ENCODE data around the gene KRTAP5-4.

KRTAP5-4 gene

DNA sequence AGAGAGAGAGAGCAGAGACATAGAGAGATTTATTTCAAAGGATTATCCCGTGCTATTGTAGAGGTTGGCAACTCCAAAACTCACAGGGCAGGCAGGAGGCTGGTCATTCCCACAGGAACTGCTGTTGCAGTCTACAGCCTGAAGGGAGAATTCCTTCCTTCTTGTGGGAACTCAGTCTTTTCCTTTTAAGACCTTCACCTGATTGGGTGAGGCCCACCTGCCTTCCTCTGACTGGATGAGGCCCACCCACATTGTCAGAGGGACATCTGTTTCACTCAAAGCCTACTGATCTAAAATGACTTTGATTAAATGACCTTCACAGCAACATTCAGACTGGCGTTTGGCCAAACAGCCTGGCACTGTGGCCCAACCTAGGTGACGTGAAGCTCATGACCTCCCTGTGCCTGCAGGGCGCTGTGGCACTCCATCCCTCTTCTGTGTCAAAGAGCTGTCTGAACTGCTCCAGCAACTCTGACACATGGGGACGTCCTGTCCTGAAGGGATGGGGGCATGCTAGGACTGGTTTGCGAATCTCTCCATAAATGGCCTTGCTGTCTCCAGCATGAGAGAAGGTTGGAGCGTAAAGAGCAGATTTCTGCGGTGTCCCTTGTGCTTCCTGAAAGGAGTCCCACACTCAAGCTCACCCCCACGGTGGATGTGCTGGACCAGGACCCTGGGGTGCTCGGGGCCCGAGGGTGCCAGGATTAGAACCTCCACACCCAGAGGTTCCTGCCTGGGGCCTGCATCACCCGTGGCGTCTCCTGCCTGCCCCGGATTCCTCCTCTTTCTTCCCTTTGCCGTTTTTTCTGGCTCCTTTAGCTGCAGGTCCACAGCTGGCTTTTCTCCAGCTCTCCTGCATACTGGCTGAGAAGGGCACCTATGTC is 28.3 kb upstream of the KRTAP5-4 start:
- H3K27ac ChIP-seq (replicated peaks; ENCODE audit: low read length), result no peak overlapping the region
- peaks cover 0 to 7% of the 10 kb centered on the region in 2 donors for H3K4me1 ChIP-seq (ENCODE audit: control insufficient read depth in 2 of 2, insufficient read depth in 1 of 2, low read depth in 1 of 2, low read length in 2 of 2)
- DNase-seq (ENCODE audit: low spot score), result no peak
- H2BK15ac ChIP-seq (ENCODE audit: low read length), result no peak overlapping the region
- no peak overlapping the region for H2AFZ ChIP-seq (ENCODE audit: low read length)
- H3K9ac ChIP-seq (ENCODE audit: low read depth, low read length, poor library complexity), result no peak overlapping the region
- H3K9me3 ChIP-seq (replicated peaks in 1 of 2; ENCODE audit: control insufficient read depth in 2 of 2, insufficient read depth in 1 of 2, low read depth in 1 of 2, low read length in 2 of 2), result no peaks in the 10 kb centered on the region
- no peak overlapping the region for H4K8ac ChIP-seq (ENCODE audit: low read depth, low read length)
- H2BK12ac ChIP-seq (ENCODE audit: low read length), result no peak overlapping the region
- WGBS, 2 donors (ENCODE audit: extremely low coverage in 2 of 2, insufficient read length in 2 of 2, insufficient replicate concordance in 1 of 2), result no CpG with 5 or more reads among the region's 15 CpGs
- H3K4ac ChIP-seq (ENCODE audit: low read length), result peak overlapping the region; percentile 8
- no peak overlapping the region for H3K4me2 ChIP-seq (ENCODE audit: insufficient read depth, low read length, poor library complexity, severe bottlenecking)
- no peaks in the 10 kb centered on the region for H3K79me1 ChIP-seq (ENCODE audit: low read depth, low read length)
- H3K36me3 ChIP-seq (replicated peaks in 1 of 2; ENCODE audit: control insufficient read depth in 2 of 2, insufficient read depth in 2 of 2, low read length in 2 of 2), result no peaks in the 10 kb centered on the region
- no peak overlapping the region for H3K23ac ChIP-seq (ENCODE audit: low read depth, low read length, poor library complexity)
- no peak overlapping the region for H2BK120ac ChIP-seq (ENCODE audit: low read depth, low read length)
- H3K4me3 ChIP-seq (ENCODE audit: low read length in 2 of 2), result peak overlapping the region in 1 of 2 donors; percentile 22
- H3K27me3 ChIP-seq (ENCODE audit: control insufficient read depth in 3 of 3, insufficient read depth in 3 of 3, low read depth in 1 of 3, low read length in 3 of 3), result peaks cover 0 to 44% (median 2%) of the 10 kb centered on the region in 3 experiments
- H3K14ac ChIP-seq (ENCODE audit: low read length), result no peak overlapping the region
- H4K91ac ChIP-seq (ENCODE audit: low read depth, low read length, poor library complexity), result no peak overlapping the region
- H2BK5ac ChIP-seq (ENCODE audit: low read length), result no peak overlapping the region
- no peak overlapping the region for H2AK5ac ChIP-seq (ENCODE audit: low read depth, low read length)
- no peak overlapping the region for H3K18ac ChIP-seq (ENCODE audit: low read length)

DNA sequence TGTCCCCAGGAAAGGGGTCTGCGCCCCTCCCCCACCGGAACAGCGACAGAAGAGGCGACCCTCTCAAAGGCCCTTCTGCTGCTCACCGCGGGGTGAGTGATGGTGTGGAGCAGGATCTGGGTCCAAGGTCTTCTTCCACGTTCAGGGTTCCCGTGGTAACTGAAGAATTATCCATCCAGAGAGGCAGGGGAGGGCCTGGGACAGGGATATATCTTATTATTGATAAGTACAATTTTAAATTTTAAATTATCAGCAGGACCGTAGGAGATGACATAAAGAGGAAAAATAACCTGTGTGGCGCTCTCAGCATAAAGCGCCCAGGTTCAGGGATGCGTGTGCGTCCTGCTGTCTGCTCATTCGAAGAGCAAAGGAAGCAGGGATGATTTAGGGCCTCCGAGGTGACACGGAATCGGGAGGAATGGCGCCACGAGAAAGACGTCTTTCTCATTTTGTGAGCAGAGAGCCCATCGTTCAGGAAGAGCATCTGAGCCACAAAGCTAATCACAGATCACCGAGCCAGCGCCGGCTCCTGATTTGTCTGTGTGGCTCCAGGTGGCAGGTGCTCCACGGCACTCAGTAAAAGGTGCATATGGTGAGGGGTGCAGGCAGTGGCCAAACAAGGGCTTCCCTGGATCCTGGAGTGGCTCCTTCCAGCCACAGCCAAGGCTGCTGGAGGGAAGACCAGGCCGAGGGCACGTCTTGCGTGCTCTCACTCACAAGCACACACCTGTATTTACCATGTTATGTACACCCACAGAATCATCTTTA is 26.9 kb upstream of the KRTAP5-4 start:
- DNase-seq (ENCODE audit: low spot score), result no peak
- no peak overlapping the region for H2BK5ac ChIP-seq (ENCODE audit: low read length)
- H3K18ac ChIP-seq (ENCODE audit: low read length), result peak overlapping the region; percentile 39
- no peaks in the 10 kb centered on the region for H3K79me1 ChIP-seq (ENCODE audit: low read depth, low read length)
- H4K8ac ChIP-seq (ENCODE audit: low read depth, low read length), result no peak overlapping the region
- no peak overlapping the region for H3K27ac ChIP-seq (replicated peaks; ENCODE audit: low read length)
- H2AFZ ChIP-seq (ENCODE audit: low read length), result no peak overlapping the region
- no CpG with 5 or more reads among the region's 28 CpGs for WGBS, 2 donors (ENCODE audit: extremely low coverage in 2 of 2, insufficient read length in 2 of 2, insufficient replicate concordance in 1 of 2)
- H3K23ac ChIP-seq (ENCODE audit: low read depth, low read length, poor library complexity), result no peak overlapping the region
- H3K4me3 ChIP-seq (ENCODE audit: low read length in 2 of 2), result no peak overlapping the region
- H2BK12ac ChIP-seq (ENCODE audit: low read length), result no peak overlapping the region
- H3K4me2 ChIP-seq (ENCODE audit: insufficient read depth, low read length, poor library complexity, severe bottlenecking), result no peak overlapping the region
- no peaks in the 10 kb centered on the region for H3K9me3 ChIP-seq (replicated peaks in 1 of 2; ENCODE audit: control insufficient read depth in 2 of 2, insufficient read depth in 1 of 2, low read depth in 1 of 2, low read length in 2 of 2)
- no peak overlapping the region for H4K91ac ChIP-seq (ENCODE audit: low read depth, low read length, poor library complexity)
- peak overlapping the region; percentile 60 for H3K14ac ChIP-seq (ENCODE audit: low read length)
- H2AK5ac ChIP-seq (ENCODE audit: low read depth, low read length), result peak overlapping the region; percentile 79
- peak overlapping the region; percentile 15 for H3K9ac ChIP-seq (ENCODE audit: low read depth, low read length, poor library complexity)
- H3K4me1 ChIP-seq (ENCODE audit: control insufficient read depth in 2 of 2, insufficient read depth in 1 of 2, low read depth in 1 of 2, low read length in 2 of 2), result peaks cover 0 to 7% of the 10 kb centered on the region in 2 donors
- H2BK15ac ChIP-seq (ENCODE audit: low read length), result peak overlapping the region; percentile 62
- H3K27me3 ChIP-seq (ENCODE audit: control insufficient read depth in 3 of 3, insufficient read depth in 3 of 3, low read depth in 1 of 3, low read length in 3 of 3), result peaks cover 0 to 42% (median 2%) of the 10 kb centered on the region in 3 experiments
- H3K4ac ChIP-seq (ENCODE audit: low read length), result no peak overlapping the region
- no peak overlapping the region for H2BK120ac ChIP-seq (ENCODE audit: low read depth, low read length)
- H3K36me3 ChIP-seq (replicated peaks in 1 of 2; ENCODE audit: control insufficient read depth in 2 of 2, insufficient read depth in 2 of 2, low read length in 2 of 2), result no peaks in the 10 kb centered on the region

DNA sequence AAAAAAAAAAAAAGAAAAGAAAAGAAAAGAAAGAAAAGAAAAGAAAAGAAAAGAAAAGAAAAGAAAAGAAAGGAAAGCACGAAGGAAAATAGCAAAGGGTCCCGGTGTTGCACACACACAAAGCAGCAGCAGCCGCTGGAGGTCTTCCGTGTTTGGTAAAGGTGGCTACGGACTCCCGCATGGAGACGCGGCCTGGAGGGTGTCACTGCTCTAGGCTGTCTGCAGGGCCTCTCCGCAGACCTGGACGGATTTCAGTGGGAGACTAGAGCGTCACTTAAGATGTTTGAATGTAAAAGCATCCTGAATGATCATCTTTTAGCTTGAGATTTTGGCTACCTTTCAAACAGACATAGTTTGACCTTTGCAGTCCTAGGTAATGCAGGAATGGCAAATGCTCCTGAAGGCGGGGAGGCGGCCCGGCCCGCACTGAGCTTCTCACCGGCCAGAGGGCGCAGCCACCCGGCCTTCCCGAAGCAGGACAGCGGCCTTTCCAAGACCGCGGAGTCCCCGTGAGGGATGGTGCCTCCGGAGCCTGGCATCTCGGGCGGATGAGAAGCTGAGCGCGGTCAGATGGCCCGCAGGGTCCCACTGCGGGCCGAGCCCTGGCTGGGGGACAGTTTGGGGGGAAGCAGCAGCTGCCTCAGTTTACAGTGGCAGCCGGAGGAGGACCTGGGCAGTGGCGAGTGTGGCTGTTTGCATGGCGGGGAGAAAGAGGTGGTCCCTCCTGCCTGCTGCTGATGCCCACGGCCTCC is 26.1 kb upstream of the KRTAP5-4 start:
- peaks cover 0 to 3% of the 10 kb centered on the region in 2 donors for H3K4me1 ChIP-seq (ENCODE audit: control insufficient read depth in 2 of 2, insufficient read depth in 1 of 2, low read depth in 1 of 2, low read length in 2 of 2)
- peaks cover 0 to 35% (median 2%) of the 10 kb centered on the region in 3 experiments for H3K27me3 ChIP-seq (ENCODE audit: control insufficient read depth in 3 of 3, insufficient read depth in 3 of 3, low read depth in 1 of 3, low read length in 3 of 3)
- H4K8ac ChIP-seq (ENCODE audit: low read depth, low read length), result no peak overlapping the region
- H3K14ac ChIP-seq (ENCODE audit: low read length), result peak overlapping the region; percentile 60
- no peak overlapping the region for H3K23ac ChIP-seq (ENCODE audit: low read depth, low read length, poor library complexity)
- H3K27ac ChIP-seq (replicated peaks; ENCODE audit: low read length), result no peak overlapping the region
- H2BK120ac ChIP-seq (ENCODE audit: low read depth, low read length), result no peak overlapping the region
- H3K9me3 ChIP-seq (replicated peaks in 1 of 2; ENCODE audit: control insufficient read depth in 2 of 2, insufficient read depth in 1 of 2, low read depth in 1 of 2, low read length in 2 of 2), result no peaks in the 10 kb centered on the region
- H2AK5ac ChIP-seq (ENCODE audit: low read depth, low read length), result peak overlapping the region; percentile 79
- H3K79me1 ChIP-seq (ENCODE audit: low read depth, low read length), result no peaks in the 10 kb centered on the region
- peak overlapping the region; percentile 39 for H3K18ac ChIP-seq (ENCODE audit: low read length)
- H3K4ac ChIP-seq (ENCODE audit: low read length), result no peak overlapping the region
- peak overlapping the region; percentile 15 for H3K9ac ChIP-seq (ENCODE audit: low read depth, low read length, poor library complexity)
- H2BK15ac ChIP-seq (ENCODE audit: low read length), result no peak overlapping the region
- H3K4me2 ChIP-seq (ENCODE audit: insufficient read depth, low read length, poor library complexity, severe bottlenecking), result no peak overlapping the region
- DNase-seq (ENCODE audit: low spot score), result no peak
- H3K4me3 ChIP-seq (ENCODE audit: low read length in 2 of 2), result no peak overlapping the region
- peak overlapping the region; percentile 7 for H2BK12ac ChIP-seq (ENCODE audit: low read length)
- H2AFZ ChIP-seq (ENCODE audit: low read length), result no peak overlapping the region
- no peaks in the 10 kb centered on the region for H3K36me3 ChIP-seq (replicated peaks in 1 of 2; ENCODE audit: control insufficient read depth in 2 of 2, insufficient read depth in 2 of 2, low read length in 2 of 2)
- no peak overlapping the region for H2BK5ac ChIP-seq (ENCODE audit: low read length)
- no CpG with 5 or more reads among the region's 35 CpGs for WGBS, 2 donors (ENCODE audit: extremely low coverage in 2 of 2, insufficient read length in 2 of 2, insufficient replicate concordance in 1 of 2)
- H4K91ac ChIP-seq (ENCODE audit: low read depth, low read length, poor library complexity), result no peak overlapping the region

Measured in neuronal stem cell (in vitro differentiated cells).